Lung microvascular endothelial cell (primary cell): ENCODE measurements around the gene WRAP73. TPM values are rescaled to one million over a fixed set of nuclear protein-coding genes. Genes with fewer than 3 reads are reported as not detected.

Source experiments
- DNase-seq, 2 donors: peaks; one replicate each; pipeline versions ENCODE4 v3.0.0 to v3.0.0-alpha.2; 2010; ENCODE audit warnings: low read depth in 2 of 2
- total RNA-seq: library from RNA; depleted of rRNA; stranded (reverse); fragments of >200 nt; gene quantifications from 2 replicates; pipeline ENCODE4 v1.2.1, GENCODE V29; 2014

Gene WRAP73, protein sequence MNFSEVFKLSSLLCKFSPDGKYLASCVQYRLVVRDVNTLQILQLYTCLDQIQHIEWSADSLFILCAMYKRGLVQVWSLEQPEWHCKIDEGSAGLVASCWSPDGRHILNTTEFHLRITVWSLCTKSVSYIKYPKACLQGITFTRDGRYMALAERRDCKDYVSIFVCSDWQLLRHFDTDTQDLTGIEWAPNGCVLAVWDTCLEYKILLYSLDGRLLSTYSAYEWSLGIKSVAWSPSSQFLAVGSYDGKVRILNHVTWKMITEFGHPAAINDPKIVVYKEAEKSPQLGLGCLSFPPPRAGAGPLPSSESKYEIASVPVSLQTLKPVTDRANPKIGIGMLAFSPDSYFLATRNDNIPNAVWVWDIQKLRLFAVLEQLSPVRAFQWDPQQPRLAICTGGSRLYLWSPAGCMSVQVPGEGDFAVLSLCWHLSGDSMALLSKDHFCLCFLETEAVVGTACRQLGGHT
- 11.1 and 14.7 TPM in 2 replicates for total RNA-seq

GRCh38 chr1:3649342-3650247 lies at the start of gene WRAP73:
WRAP73 (minus strand) TSS chr1:3650103; CDS start chr1:3649999, 104 bp downstream.
- DNase-seq, result peak; percentile 92 to 93

GRCh38 chr1:3699596-3699995 lies 49.7 kb upstream of the WRAP73 start:
- DNase-seq, result no peak

GRCh38 chr1:3698660-3699408 lies 48.9 kb upstream of the WRAP73 start:
- DNase-seq, result no peak

DNA sequence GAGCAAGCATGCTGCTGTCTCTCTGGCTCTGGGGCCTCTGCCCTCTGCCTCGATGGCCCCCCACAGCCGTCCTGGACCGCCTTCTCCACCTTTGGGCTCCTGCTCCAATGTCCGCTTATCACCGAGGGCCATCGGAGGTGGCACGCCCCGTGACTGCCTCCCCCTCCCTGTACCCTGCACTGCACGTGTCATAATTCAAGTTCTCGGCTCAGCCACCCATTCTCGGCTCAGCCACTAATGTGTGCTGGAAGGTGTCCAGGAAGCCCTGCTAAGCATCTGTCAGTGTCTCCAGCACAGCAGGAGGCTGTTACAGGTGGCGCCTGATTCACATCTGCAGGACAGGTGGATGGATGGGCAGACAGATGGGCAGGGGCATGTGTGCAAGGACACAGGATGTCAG lies 47.9 kb upstream of the WRAP73 start:
- DNase-seq, result no peak

GRCh38 chr1:3697104-3697503 lies 47.2 kb upstream of the WRAP73 start:
- DNase-seq, result no peak

GRCh38 chr1:3696689-3697088 lies 46.8 kb upstream of the WRAP73 start:
- no peak for DNase-seq

GRCh38 chr1:3695326-3696217 lies 45.7 kb upstream of the WRAP73 start:
- DNase-seq, result peak; percentile 50 to 62

DNA sequence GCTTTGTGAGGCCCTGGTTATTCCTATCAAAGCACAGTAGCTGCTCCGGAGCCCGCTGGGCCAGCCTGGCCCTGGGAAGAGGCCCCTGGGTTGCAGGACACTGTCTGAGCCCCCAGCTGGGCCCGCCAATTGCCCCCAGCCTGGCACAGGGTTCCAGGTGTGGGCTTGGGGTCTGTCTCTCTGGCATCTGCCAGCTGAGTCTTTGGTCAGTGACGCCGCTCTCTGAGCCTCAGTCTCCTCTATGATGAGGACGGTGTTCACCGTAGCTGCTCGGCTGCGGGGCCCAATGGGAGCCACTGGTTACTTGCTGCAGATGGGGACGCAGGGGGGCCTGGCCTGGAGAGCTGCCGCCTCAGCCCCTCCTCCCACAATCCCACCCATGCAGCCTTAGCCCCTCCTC lies 43.4 kb upstream of the WRAP73 start:
- no peak for DNase-seq

DNA sequence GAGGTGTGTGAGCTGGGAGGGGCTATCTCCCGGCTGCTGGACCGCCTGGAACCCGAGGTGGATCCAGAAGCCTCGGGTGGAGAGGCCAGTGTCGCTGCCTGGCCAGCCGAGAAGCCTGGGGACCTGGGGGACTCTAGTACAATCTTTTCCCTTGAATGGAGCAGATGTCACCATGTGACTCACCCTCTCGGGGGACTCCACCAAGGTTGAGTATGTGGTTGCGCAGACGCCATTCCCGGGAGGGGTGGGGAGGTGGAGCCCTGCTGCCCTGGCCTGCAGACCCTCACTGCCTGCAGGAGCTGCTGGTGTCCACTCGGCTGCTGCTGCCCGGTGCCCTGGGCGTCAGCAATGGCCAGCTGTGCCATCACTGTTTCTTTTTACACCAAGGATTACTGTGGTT lies 42.7 kb upstream of the WRAP73 start:
- no peak for DNase-seq

GRCh38 chr1:3691421-3692204 lies 41.7 kb upstream of the WRAP73 start:
- DNase-seq, result no peak

DNA sequence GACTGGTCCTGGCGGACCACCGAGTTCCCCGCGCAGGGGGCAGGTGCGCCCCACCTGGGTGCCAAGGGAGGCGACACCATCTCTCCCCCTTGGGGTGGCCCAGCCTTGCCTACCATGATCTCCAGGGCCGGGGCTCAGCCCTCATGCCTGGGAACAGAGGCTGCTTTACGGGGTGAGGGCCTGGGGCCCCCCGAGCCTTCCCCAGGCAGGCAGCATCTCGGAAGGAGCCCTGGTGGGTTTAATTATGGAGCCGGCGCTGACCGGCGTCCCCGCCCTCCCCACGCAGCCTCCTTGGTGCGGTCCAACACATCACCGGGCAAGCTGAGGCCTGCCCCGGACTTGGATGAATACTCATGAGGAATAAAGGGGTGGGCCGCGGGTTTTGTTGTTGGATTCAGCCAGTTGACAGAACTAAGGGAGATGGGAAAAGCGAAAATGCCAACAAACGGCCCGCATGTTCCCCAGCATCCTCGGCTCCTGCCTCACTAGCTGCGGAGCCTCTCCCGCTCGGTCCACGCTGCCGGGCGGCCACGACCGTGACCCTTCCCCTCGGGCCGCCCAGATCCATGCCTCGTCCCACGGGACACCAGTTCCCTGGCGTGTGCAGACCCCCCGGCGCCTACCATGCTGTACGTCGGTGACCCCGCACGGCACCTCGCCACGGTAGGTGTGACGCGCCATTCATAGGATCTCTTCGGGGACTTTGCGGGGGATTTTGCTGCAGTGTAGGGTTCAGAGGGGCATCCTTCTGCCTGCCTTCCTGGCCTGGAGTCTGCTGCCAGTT lies 40.6 kb upstream of the WRAP73 start:
- DNase-seq, result no peak

- DNase-seq, result no peak
Measured at GRCh38 chr1:3689138-3689750, 39.3 kb upstream of the WRAP73 start.

DNA sequence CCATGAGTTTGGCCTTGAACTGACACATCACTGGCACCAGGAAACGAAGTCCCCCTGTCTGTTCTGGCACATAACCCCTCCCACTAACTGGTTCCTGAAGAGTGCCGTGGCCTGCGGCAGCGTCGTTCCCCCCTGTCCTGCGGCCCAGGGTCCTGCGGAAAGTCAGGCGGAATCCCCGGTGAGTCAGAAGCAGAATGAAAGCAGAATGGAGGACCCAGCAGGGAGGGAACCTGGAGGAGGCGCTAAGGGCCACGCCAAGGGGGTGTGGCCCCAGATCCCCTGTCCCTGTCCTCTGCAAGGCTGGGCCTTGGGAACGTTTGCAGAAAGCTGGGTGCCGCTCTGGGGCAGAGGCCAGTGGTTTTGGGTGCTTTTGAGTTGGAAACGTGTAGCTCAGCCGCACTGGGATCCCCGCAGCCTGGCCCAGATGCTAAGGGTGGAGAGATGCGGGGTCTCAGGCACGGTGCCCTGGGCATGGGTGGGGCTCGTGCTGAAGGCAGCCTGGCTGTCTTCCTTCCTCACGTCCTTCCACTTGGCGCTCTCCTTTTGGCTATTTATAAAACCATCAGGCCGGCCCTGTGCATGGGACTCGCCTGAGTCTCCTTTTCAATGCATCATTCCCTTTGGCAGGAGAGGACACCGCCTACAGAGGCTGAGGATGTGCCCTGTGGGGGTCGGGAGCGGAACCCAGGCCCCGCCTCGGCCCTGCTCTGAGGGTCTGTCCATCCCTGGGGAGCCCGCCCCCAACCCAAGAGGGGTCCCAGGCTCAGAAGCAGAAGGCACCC lies 38.6 kb upstream of the WRAP73 start:
- DNase-seq, result no peak

DNA sequence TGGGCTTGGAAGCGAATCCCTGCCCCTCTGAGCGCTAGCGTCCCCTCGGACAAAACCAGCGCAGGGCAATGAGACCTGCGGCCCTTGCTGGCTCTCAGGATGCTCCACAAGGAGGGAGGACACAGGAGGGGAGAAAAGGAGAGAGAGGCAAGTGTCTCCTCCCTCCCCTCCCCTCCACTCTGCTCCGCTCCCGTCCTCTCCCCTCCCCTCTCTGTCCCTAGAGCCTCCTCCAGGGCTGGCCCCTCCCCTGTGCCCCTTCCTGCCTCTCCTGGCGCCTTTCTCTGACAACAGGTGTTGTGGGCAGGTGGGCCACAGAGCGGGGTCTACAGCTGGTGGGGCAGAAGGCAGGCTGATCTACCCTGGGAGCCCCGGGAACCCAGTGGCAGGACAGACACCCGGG lies 37.6 kb upstream of the WRAP73 start:
- DNase-seq, result no peak

GRCh38 chr1:3685906-3686305 lies 36.0 kb upstream of the WRAP73 start:
- no peak for DNase-seq

DNA sequence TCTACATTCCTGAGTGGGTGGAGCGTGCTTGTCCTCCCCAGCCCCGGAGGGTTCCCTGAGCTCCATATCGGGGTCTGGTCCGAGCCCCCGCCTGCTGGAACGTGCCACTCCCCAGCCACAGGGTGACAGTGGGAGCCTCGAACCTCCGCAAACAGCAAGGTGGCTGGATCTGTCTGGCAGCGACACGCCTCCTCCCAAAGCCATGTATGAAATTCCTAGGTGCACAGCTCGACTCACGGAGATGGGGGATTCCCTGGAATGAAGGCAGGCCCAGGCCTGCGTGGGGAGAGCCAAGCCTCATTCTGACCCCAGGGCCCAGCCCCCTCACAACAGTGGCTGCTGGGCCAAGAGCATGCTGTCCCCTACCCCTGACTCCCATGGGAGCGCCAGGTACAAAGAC lies 35.3 kb upstream of the WRAP73 start:
- no peak for DNase-seq

DNA sequence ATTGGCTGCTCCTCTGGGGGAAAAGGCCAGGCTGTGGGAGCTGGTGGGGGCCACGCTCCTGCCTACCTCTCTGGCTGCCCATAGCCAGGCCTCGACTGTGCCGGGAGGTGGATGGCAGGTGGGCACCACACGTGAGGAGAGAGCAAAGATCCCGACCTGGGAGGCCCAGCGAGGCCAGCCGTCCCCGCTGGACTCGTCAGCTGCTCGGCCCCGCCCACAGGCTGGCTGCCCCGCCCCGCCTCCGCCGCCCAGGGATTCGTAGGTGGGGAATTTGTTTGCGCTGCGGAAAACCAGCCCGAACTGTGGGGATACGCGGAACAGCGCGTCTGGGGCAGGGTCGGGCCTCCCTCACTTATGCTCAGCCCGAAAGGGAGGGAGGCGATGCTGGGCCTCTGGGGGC lies 34.1 kb upstream of the WRAP73 start:
- peak; percentile 25 to 39 for DNase-seq

DNA sequence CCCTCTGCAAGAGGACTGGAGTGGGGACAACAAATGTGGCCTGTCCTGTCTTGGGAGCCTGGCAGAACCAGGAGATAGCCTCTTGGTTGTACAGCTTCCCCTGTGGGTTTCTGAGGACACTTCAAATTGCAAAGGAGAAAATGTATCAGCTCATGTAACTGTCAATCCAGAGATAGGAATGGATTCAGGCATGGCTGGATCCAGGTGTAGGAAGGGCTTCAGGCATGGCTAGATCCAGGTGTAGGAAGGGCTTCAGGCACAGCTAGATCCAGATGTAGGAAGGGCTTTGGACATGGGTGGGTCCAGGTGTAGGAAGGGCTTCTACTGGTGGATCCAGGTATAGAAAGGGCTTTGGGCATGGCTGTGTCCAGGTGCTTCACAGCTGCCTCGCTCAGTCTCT lies 33.3 kb upstream of the WRAP73 start:
- no peak for DNase-seq
